OCI-LY7 (cell line): ENCODE results near the gene TSPAN19.
A peak's percentile ranks its signal among the peaks of the same experiment; 100 is the strongest.

Experiments used
- EZH2phosphoT487 ChIP-seq: fragments of 200-600 bp; sonication (generic); IDR thresholded peaks from 2 replicates; pipeline ENCODE4 v1.6.1; 2018; ENCODE audit warnings: low read depth, borderline replicate concordance, mild to moderate bottlenecking, mixed run types, antibody characterized with exemption, low read length, moderate library complexity, mixed read lengths
- TF ChIP-seq, protein P1 (sequence below): fragments of 200-600 bp; sonication (generic); conservative IDR thresholded peaks from 2 replicates; pipeline ENCODE4 v1.5.1; 2014; ENCODE audit warnings: mild to moderate bottlenecking, antibody characterized with exemption, low read length, moderate library complexity, mixed read lengths

DNA sequence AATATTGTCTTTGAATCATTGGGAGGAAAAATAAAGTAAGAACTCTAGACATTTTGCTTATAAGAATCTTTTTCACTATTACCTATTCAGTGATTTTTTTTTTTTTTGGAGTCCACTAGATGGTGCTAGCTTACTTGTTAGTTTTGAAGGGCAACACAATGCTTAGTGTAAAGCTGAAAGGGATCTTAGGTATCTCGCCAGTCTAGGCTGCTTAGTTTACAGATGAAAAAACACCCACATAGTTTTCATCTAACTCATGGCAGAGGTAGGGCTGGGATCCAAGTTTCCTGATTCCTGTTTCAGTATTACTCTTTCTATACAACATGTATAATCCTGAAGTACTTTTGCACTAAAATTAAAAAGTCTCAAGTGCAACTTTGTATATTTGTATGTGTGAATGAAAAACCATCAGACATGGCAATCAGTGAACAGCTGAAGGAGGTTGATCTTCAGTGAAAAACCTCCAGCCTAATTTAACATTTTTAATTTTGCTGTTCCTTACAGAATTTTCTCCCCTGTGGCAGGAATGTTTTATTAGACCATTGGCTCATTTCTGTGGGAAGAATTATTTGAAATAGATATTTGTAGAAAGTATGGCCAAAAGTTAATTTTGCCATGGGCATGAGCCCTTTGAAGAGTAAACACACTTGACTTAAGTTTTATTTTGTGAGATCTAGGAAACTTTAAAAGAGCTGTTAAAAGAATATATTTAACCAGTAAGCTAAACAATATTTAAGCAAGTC lies 40.8 kb upstream of the TSPAN19 start:
- TF ChIP-seq, protein P1, sequence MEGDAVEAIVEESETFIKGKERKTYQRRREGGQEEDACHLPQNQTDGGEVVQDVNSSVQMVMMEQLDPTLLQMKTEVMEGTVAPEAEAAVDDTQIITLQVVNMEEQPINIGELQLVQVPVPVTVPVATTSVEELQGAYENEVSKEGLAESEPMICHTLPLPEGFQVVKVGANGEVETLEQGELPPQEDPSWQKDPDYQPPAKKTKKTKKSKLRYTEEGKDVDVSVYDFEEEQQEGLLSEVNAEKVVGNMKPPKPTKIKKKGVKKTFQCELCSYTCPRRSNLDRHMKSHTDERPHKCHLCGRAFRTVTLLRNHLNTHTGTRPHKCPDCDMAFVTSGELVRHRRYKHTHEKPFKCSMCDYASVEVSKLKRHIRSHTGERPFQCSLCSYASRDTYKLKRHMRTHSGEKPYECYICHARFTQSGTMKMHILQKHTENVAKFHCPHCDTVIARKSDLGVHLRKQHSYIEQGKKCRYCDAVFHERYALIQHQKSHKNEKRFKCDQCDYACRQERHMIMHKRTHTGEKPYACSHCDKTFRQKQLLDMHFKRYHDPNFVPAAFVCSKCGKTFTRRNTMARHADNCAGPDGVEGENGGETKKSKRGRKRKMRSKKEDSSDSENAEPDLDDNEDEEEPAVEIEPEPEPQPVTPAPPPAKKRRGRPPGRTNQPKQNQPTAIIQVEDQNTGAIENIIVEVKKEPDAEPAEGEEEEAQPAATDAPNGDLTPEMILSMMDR = peak; percentile 80
- TF ChIP-seq EZH2phosphoT487 = no peak
